ENCODE measurements around the gene SNTA1. TPM values are rescaled to one million over a fixed set of nuclear protein-coding genes. Genes with fewer than 3 reads are reported as not detected.

SNTA1 gene
- total and polyA plus RNA-seq, 2 of the 13 experiments (the other 11 are each of a cell fraction or from before 2014, with no cell fraction given): 16.4 to 18.3 TPM

GRCh38 chr20:33373735-33374605, 69.6 kb downstream of the SNTA1 start (continued):
- TF ChIP-seq ZNF674 (CRISPR knock-in tag; IDR thresholded peaks at IDR 0.05; ENCODE audit: low read depth): no peak
- TF ChIP-seq RBM22 (optimal IDR thresholded peaks at IDR 0.05; ENCODE audit: low read length): peak; percentile 62
- no peak for TF ChIP-seq E2F1 (CRISPR knock-in tag; IDR thresholded peaks at IDR 0.05)
- TF ChIP-seq SIX1 (CRISPR knock-in tag; IDR thresholded peaks at IDR 0.05; ENCODE audit: borderline replicate concordance): peak; percentile 78; the same call in 1 of the 2 replicates
- TF ChIP-seq ZNF33B (CRISPR knock-in tag; IDR thresholded peaks at IDR 0.05): no peak
- peak; percentile 20; the same call in 1 of the 2 replicates for TF ChIP-seq DR1 (CRISPR knock-in tag; IDR thresholded peaks at IDR 0.05)
- TF ChIP-seq ZFP62 (CRISPR knock-in tag; IDR thresholded peaks at IDR 0.05): peak; percentile 20; the same call in 1 of the 2 replicates
- peak; percentile 94 for TF ChIP-seq RXRB (CRISPR knock-in tag; IDR thresholded peaks at IDR 0.05; ENCODE audit: borderline replicate concordance)
- peak; percentile 41; the same call in 1 of the 2 replicates for TF ChIP-seq DRAP1 (CRISPR knock-in tag; IDR thresholded peaks at IDR 0.05)
- no peak for TF ChIP-seq ATAD3A (CRISPR knock-in tag; IDR thresholded peaks at IDR 0.05)
- no peak for TF ChIP-seq ZNF225 (CRISPR knock-in tag; IDR thresholded peaks at IDR 0.05)
- TF ChIP-seq PATZ1 (CRISPR knock-in tag; IDR thresholded peaks at IDR 0.05): peak; percentile 98
- no peak for TF ChIP-seq SATB2 (CRISPR knock-in tag; IDR thresholded peaks at IDR 0.05)
- peak; percentile 94 for TF ChIP-seq ARID2 (CRISPR knock-in tag; IDR thresholded peaks at IDR 0.05; ENCODE audit: borderline replicate concordance)
- no peak for TF ChIP-seq MZF1 (CRISPR knock-in tag; IDR thresholded peaks at IDR 0.05; ENCODE audit: borderline replicate concordance)
- TF ChIP-seq, protein P1, sequence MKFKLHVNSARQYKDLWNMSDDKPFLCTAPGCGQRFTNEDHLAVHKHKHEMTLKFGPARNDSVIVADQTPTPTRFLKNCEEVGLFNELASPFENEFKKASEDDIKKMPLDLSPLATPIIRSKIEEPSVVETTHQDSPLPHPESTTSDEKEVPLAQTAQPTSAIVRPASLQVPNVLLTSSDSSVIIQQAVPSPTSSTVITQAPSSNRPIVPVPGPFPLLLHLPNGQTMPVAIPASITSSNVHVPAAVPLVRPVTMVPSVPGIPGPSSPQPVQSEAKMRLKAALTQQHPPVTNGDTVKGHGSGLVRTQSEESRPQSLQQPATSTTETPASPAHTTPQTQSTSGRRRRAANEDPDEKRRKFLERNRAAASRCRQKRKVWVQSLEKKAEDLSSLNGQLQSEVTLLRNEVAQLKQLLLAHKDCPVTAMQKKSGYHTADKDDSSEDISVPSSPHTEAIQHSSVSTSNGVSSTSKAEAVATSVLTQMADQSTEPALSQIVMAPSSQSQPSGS (CRISPR knock-in tag; IDR thresholded peaks at IDR 0.05): peak; percentile 94
- peak; percentile 94 for TF ChIP-seq MAZ (IDR thresholded peaks at IDR 0.05; ENCODE audit: borderline replicate concordance, low read depth, low read length)
- TF ChIP-seq MAZ (CRISPR knock-in tag; IDR thresholded peaks at IDR 0.05; ENCODE audit: low read depth): peak; percentile 90
- no peak for TF ChIP-seq ZSCAN25 (CRISPR knock-in tag; IDR thresholded peaks at IDR 0.05)
- peak; percentile 98 for TF ChIP-seq XRCC5 (optimal IDR thresholded peaks at IDR 0.05; ENCODE audit: low read length)
- no peak for TF ChIP-seq PRPF4 (IDR thresholded peaks at IDR 0.05; ENCODE audit: low read depth, low read length, poor library complexity, severe bottlenecking)
- TF ChIP-seq ATF3 (CRISPR knock-in tag; IDR thresholded peaks at IDR 0.05): peak; percentile 94
- TF ChIP-seq ZNF510 (CRISPR knock-in tag; IDR thresholded peaks at IDR 0.05; ENCODE audit: low read depth): no peak
- no peak for TF ChIP-seq SRSF9 (IDR thresholded peaks at IDR 0.05; ENCODE audit: borderline replicate concordance, insufficient read depth, low read depth, low read length, poor library complexity, severe bottlenecking)
